Endothelial cell (in vitro differentiated cells): Measurements from ENCODE around the gene TFG. TPM values are rescaled to one million over a fixed set of nuclear protein-coding genes. Genes with fewer than 3 reads are reported as not detected.

Experiments
- DNase-seq: peaks from one replicate; pipeline ENCODE4 v3.0.0; 2021; ENCODE audit warnings: low spot score
- H3K27ac Mint-ChIP-seq: one replicate; pipeline ENCODE4 v1.8.0; 2021; ENCODE audit warnings: mixed read lengths, inconsistent platforms; ENCODE audit not compliant: unreplicated experiment
- H3K27me3 Mint-ChIP-seq: one replicate; pipeline ENCODE4 v1.8.0; 2021; ENCODE audit warnings: mild to moderate bottlenecking, moderate library complexity, mixed read lengths, inconsistent platforms; ENCODE audit not compliant: unreplicated experiment
- H3K36me3 Mint-ChIP-seq: one replicate; pipeline ENCODE4 v1.8.0; 2021; ENCODE audit warnings: mild to moderate bottlenecking, low read depth, mixed read lengths, inconsistent platforms; ENCODE audit not compliant: unreplicated experiment
- H3K4me1 Mint-ChIP-seq: one replicate; pipeline ENCODE4 v1.8.0; 2021; ENCODE audit warnings: mild to moderate bottlenecking, mixed read lengths, inconsistent platforms; ENCODE audit not compliant: unreplicated experiment
- H3K4me3 Mint-ChIP-seq: one replicate; pipeline ENCODE4 v1.8.0; 2021; ENCODE audit warnings: mild to moderate bottlenecking, mixed read lengths, inconsistent platforms; ENCODE audit not compliant: unreplicated experiment
- H3K9me3 Mint-ChIP-seq: one replicate; pipeline ENCODE4 v1.8.0; 2021; ENCODE audit warnings: mixed read lengths, inconsistent platforms; ENCODE audit not compliant: unreplicated experiment
- CTCF ChIP-seq: fragments of 200-600 bp; sonication (generic); IDR thresholded peaks from one replicate; pipeline ENCODE4 v1.5.0; 2021; ENCODE audit warnings: antibody characterized with exemption; ENCODE audit not compliant: unreplicated experiment
- total RNA-seq: library from RNA; stranded (reverse); fragmentation: NEBNext Ultra II Directional; extraction: Animal tissue kit (Norgen Biotek cat#: 25700); gene quantifications from one replicate; pipeline ENCODE4 v1.2.1, GENCODE V29; 2021; ENCODE audit not compliant: unreplicated experiment

TFG gene
- total RNA-seq, 1 donor from 2014 or later, result 74.7 TPM

DNA sequence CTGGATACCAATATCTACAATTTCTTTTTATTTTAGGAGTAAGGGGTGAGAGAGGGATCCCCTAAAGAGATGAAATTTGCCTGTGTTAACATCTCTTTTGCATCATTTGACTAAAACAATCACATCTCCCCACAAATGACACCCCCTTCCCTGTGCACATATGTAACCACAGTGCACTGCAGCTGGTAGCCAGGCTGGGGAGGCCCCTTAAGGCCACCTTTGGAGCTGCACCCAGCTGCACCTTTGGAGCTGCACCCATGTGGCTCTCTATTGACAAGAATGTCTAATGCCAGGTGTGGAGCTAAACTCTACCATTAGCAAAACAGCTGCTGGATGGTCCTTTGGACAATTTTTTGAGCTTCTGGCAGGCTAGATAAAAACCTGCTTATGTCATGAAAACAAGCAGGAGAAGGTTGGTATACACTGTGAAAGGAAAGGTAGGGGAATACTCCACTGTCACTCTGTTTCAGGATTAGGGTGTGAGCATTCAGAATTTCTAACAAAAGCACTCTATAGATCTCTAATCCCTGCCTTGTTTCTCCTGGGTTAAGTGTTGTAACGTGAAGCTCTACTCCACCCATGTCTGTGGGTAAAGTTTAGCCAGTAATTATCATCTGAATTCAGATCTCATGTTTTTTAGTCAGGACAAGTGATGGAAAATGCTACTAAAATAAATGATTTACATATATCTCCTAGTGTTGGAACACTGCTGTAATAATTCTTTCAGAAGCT lies 52.1 kb downstream of the TFG start:
- Mint-ChIP-seq H3K27ac (no peak overlapping the region), H3K36me3 (no peaks in the 10 kb centered on the region), H3K27me3 (peaks cover 2% of the 10 kb centered on the region), H3K4me1 (no peaks in the 10 kb centered on the region), H3K9me3 (no peaks in the 10 kb centered on the region), H3K4me3 (no peak overlapping the region)
- TF ChIP-seq CTCF, result no peak
- DNase-seq, result no peak

GRCh38 chr3:100761951-100762350 lies 52.7 kb downstream of the TFG start:
- H3K27me3 Mint-ChIP-seq, result peaks cover 2% of the 10 kb centered on the region
- H3K9me3 Mint-ChIP-seq, result no peaks in the 10 kb centered on the region
- TF ChIP-seq CTCF, result no peak
- H3K36me3 Mint-ChIP-seq, result no peaks in the 10 kb centered on the region
- DNase-seq, result no peak
- no peaks in the 10 kb centered on the region for H3K4me1 Mint-ChIP-seq
- no peak overlapping the region for H3K27ac Mint-ChIP-seq
- H3K4me3 Mint-ChIP-seq, result no peak overlapping the region

GRCh38 chr3:100765437-100765975 lies 56.2 kb downstream of the TFG start:
- Mint-ChIP-seq H3K36me3 (no peaks in the 10 kb centered on the region), H3K9me3 (no peaks in the 10 kb centered on the region), H3K4me1 (no peaks in the 10 kb centered on the region), H3K27ac (no peak overlapping the region), H3K4me3 (no peak overlapping the region), H3K27me3 (peaks cover 2% of the 10 kb centered on the region)
- no peak for TF ChIP-seq CTCF
- DNase-seq, result no peak

GRCh38 chr3:100766069-100766468 lies 56.8 kb downstream of the TFG start:
- H3K4me3 Mint-ChIP-seq, result no peak overlapping the region
- no peaks in the 10 kb centered on the region for H3K9me3 Mint-ChIP-seq
- no peaks in the 10 kb centered on the region for H3K36me3 Mint-ChIP-seq
- no peak overlapping the region for H3K27ac Mint-ChIP-seq
- H3K4me1 Mint-ChIP-seq, result no peaks in the 10 kb centered on the region
- DNase-seq, result no peak
- H3K27me3 Mint-ChIP-seq, result peaks cover 2% of the 10 kb centered on the region
- no peak for TF ChIP-seq CTCF

DNA sequence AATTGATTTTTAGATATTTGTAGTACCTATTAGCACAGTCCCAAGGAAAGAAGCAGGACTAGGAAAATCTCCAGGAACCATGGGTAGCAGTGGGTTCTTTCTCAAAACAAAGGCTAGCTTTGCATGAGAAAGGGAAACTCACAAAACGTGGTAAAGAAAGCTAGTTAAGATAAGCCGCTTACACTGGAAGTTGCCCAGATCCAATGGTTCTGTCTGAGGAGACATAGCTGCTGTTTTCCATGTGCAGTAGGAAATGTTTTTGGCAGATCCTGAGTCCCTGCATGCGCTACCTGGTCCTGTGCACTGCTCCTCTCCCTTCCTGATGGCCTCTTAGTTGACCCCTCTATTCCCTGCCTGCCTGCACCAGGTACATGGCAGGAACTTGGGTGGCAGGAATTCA lies 60.4 kb downstream of the TFG start:
- no peak overlapping the region for H3K27ac Mint-ChIP-seq
- TF ChIP-seq CTCF, result no peak
- H3K4me1 Mint-ChIP-seq, result no peaks in the 10 kb centered on the region
- peaks cover 4% of the 10 kb centered on the region for H3K27me3 Mint-ChIP-seq
- H3K9me3 Mint-ChIP-seq, result no peaks in the 10 kb centered on the region
- H3K4me3 Mint-ChIP-seq, result no peak overlapping the region
- H3K36me3 Mint-ChIP-seq, result no peaks in the 10 kb centered on the region
- no peak for DNase-seq
